CD8-positive, alpha-beta memory T cell (primary cell): ENCODE data around the gene GCAT. TPM values are rescaled to one million over a fixed set of nuclear protein-coding genes. Genes with fewer than 3 reads are reported as not detected.

Source experiments
- CTCF ChIA-PET: fragments of 350-600 bp; sonication (Branson Sonifier 250); formaldehyde crosslinking; loops from one replicate; lab custom pipeline; 2021; ENCODE audit warnings: antibody characterized with exemption; lab: Charles Lee
- POLR2A ChIA-PET: fragments of 350-600 bp; sonication (Branson Sonifier 250); formaldehyde crosslinking; loops from one replicate; lab custom pipeline; 2021; ENCODE audit warnings: antibody characterized with exemption; lab: Charles Lee
- DNase-seq, 5 donors: peaks; one replicate each; pipeline versions ENCODE4 v3.0.0 to v3.0.0-alpha.2; 2020 to 2022; ENCODE audit warnings: mixed read lengths in 1 of 5
- H3K27ac ChIP-seq: one replicate; pipeline ENCODE4 v1.7.0; 2013; ENCODE audit warnings: low read depth, mild to moderate bottlenecking, low read length, moderate library complexity
- H3K27me3 ChIP-seq: 2 replicates; pipeline ENCODE4 v1.7.0; 2013; ENCODE audit warnings: low read length, mild to moderate bottlenecking; ENCODE audit not compliant: insufficient read depth, poor library complexity, severe bottlenecking
- H3K36me3 ChIP-seq: 2 replicates; pipeline ENCODE4 v1.7.0; 2013; ENCODE audit warnings: mild to moderate bottlenecking, low read length, moderate library complexity; ENCODE audit not compliant: insufficient read depth
- H3K4me1 ChIP-seq: 2 replicates; pipeline ENCODE4 v1.7.0; 2013; ENCODE audit warnings: mild to moderate bottlenecking, low read length, moderate library complexity; ENCODE audit not compliant: insufficient read depth
- H3K4me3 ChIP-seq: 2 replicates; pipeline ENCODE4 v1.7.0; 2013; ENCODE audit warnings: mild to moderate bottlenecking, low read length
- H3K9me3 ChIP-seq: 2 replicates; pipeline ENCODE4 v1.7.0; 2013; ENCODE audit warnings: mild to moderate bottlenecking, low read length
- H3K27ac Mint-ChIP-seq, 8 donors: one replicate each; pipeline ENCODE4 v1.8.0; 2020 to 2021; ENCODE audit warnings: mixed read lengths in 8 of 8, mild to moderate bottlenecking in 6 of 8, inconsistent platforms in 3 of 8, moderate library complexity in 3 of 8
- H3K27me3 Mint-ChIP-seq, 2 donors: one replicate each; pipeline ENCODE4 v1.8.0; 2020 to 2021; ENCODE audit warnings: mixed read lengths in 2 of 2, mild to moderate bottlenecking in 1 of 2, moderate library complexity in 1 of 2
- H3K36me3 Mint-ChIP-seq, 3 donors: one replicate each; pipeline ENCODE4 v1.8.0; 2020 to 2021; ENCODE audit warnings: mixed read lengths in 3 of 3, inconsistent platforms in 1 of 3, mild to moderate bottlenecking in 1 of 3
- H3K4me1 Mint-ChIP-seq, 3 donors: one replicate each; pipeline ENCODE4 v1.8.0; 2020 to 2021; ENCODE audit warnings: mixed read lengths in 3 of 3, inconsistent platforms in 1 of 3, mild to moderate bottlenecking in 1 of 3
- H3K4me3 Mint-ChIP-seq, 7 donors: one replicate each; pipeline ENCODE4 v1.8.0; 2020 to 2021; ENCODE audit warnings: mixed read lengths in 7 of 7, mild to moderate bottlenecking in 6 of 7, moderate library complexity in 4 of 7, inconsistent platforms in 2 of 7
- H3K9me3 Mint-ChIP-seq, 5 donors: one replicate each; pipeline ENCODE4 v1.8.0; 2020 to 2022; ENCODE audit warnings: mixed read lengths in 5 of 5, mild to moderate bottlenecking in 3 of 5, moderate library complexity in 2 of 5, inconsistent platforms in 1 of 5
- polyA plus RNA-seq: library from polyadenylated mRNA; unstranded; fragments of 300-500 nt; fragmentation: Illumina TruSeq; gene quantifications from one replicate; pipeline ENCODE4 v1.2.3, GENCODE V29; 2021
- total RNA-seq, 2 experiments: library from RNA; stranded (reverse); gene quantifications; one replicate each; pipeline ENCODE4 v1.2.3, GENCODE V29; 2021

Gene GCAT
- total and polyA plus RNA-seq, 3 experiments from 2014 or later: 1.6 to 10.0 (median 9.3) TPM

DNA sequence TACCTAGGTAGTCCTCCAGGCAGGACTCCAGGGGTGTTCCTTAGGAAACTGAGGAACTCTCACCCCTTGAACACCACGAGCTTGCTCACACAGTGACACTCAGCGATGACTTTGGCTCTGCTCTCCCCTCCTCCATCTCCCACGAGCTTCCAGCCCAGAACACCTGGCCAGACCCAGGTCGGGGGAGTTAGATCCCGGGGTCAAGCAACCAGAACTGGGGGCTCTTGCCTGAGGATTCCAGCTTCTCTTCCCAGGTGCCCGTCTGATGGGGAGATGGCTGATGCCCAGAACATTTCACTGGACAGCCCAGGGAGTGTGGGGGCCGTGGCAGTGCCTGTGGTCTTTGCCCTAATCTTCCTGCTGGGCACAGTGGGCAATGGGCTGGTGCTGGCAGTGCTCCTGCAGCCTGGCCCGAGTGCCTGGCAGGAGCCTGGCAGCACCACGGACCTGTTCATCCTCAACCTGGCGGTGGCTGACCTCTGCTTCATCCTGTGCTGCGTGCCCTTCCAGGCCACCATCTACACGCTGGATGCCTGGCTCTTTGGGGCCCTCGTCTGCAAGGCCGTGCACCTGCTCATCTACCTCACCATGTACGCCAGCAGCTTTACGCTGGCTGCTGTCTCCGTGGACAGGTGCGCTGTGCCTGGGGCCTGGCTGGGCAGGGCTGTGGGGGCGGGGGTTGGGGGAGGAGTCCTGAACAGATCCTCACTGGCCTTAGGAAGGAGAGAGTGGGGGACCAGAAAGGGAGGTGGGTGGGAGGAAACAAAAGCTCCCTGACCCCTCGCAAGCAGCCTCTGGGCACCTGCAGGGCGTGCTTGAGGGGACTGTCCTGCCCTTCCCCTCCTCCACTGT lies 15.6 kb downstream of the GCAT start, which contains the start of gene GALR3:
TSS of gene GALR3 (plus strand) at position 249 of the 852 bp plus-strand sequence. CDS start at position 274, 25 bp downstream.
- no peak within 1 kb of the TSS for H3K27ac ChIP-seq
- peak within 1 kb of the TSS in 1 of 8 donors; percentile 48 for H3K27ac Mint-ChIP-seq
- H3K27me3 Mint-ChIP-seq: peaks cover 8 to 23% of the 10 kb centered on the region in 2 donors
- no peak within 1 kb of the TSS for H3K4me3 ChIP-seq
- peaks cover 0 to 3% (median 3%) of the 10 kb centered on the region in 3 donors for H3K36me3 Mint-ChIP-seq
- no peaks in the 10 kb centered on the region for H3K27me3 ChIP-seq
- H3K36me3 ChIP-seq: no peaks in the 10 kb centered on the region
- H3K4me1 ChIP-seq: peaks cover 6% of the 10 kb centered on the region
- peak within 1 kb of the TSS in 3 of 7 donors; percentile 41 to 59 (median 44) for H3K4me3 Mint-ChIP-seq
- ChIA-PET CTCF (interaction anchor here (1.8 kb wide), 1 partner anchor 142 kb away, joined by 4 read pairs; no protein-coding TSS in a partner anchor), POLR2A (no interaction called here)
- no peaks in the 10 kb centered on the region for H3K9me3 ChIP-seq
- H3K9me3 Mint-ChIP-seq: no peaks in the 10 kb centered on the region
- peaks cover 5 to 12% (median 5%) of the 10 kb centered on the region in 3 donors for H3K4me1 Mint-ChIP-seq
- DNase-seq: no peak

DNA sequence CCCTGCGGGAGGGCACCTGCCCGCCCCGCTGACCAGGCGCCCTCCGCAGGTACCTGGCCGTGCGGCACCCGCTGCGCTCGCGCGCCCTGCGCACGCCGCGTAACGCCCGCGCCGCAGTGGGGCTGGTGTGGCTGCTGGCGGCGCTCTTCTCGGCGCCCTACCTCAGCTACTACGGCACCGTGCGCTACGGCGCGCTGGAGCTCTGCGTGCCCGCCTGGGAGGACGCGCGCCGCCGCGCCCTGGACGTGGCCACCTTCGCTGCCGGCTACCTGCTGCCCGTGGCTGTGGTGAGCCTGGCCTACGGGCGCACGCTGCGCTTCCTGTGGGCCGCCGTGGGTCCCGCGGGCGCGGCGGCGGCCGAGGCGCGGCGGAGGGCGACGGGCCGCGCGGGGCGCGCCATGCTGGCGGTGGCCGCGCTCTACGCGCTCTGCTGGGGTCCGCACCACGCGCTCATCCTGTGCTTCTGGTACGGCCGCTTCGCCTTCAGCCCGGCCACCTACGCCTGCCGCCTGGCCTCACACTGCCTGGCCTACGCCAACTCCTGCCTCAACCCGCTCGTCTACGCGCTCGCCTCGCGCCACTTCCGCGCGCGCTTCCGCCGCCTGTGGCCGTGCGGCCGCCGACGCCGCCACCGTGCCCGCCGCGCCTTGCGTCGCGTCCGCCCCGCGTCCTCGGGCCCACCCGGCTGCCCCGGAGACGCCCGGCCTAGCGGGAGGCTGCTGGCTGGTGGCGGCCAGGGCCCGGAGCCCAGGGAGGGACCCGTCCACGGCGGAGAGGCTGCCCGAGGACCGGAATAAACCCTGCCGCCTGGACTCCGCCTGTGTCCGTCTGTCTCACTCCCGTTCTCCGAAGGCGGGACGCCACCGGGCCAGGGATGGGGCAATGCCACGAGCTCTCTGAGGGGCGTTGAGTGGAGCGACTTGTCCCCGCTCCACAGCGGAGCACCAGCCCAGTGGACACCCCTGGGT lies 17.2 kb downstream of the GCAT start:
- H3K27me3 ChIP-seq: no peaks in the 10 kb centered on the region
- H3K27ac Mint-ChIP-seq: no peak overlapping the region
- peaks cover 3 to 12% (median 7%) of the 10 kb centered on the region in 3 donors for H3K36me3 Mint-ChIP-seq
- no peak for DNase-seq
- no peaks in the 10 kb centered on the region for H3K9me3 Mint-ChIP-seq
- POLR2A ChIA-PET: no interaction called here
- H3K27ac ChIP-seq: no peak overlapping the region
- peaks cover 8 to 23% of the 10 kb centered on the region in 2 donors for H3K27me3 Mint-ChIP-seq
- peak overlapping the region in 3 of 7 donors; percentile 20 to 65 (median 49) for H3K4me3 Mint-ChIP-seq
- no peak overlapping the region for H3K4me3 ChIP-seq
- H3K4me1 ChIP-seq: no peaks in the 10 kb centered on the region
- H3K4me1 Mint-ChIP-seq: peaks cover 0 to 5% (median 2%) of the 10 kb centered on the region in 3 donors
- no peaks in the 10 kb centered on the region for H3K36me3 ChIP-seq
- H3K9me3 ChIP-seq: no peaks in the 10 kb centered on the region
- CTCF ChIA-PET: interaction anchor here (1.5 kb wide), 1 partner anchor 8 kb away, joined by 3 read pairs; no protein-coding TSS in a partner anchor

DNA sequence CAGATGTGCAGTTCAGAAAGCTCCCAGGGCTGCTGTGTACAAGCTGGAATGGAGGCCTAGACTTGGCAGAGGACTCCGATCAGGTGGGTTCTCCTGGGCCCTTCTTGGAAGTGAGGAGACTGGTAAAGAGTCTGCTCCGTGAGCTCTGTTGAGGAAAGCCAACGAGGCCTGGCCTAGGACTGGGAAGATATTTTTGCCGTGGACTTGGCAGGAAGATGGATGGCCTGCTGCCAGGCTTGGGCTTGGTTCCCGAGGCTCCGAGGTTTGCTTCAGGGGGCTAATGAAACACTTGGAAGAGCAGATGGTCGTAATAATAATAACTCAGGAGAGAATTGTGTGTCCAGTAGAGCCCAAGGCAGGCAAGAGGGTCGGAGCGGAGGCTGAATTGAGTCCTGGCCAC lies 19.3 kb downstream of the GCAT start:
- Mint-ChIP-seq H3K27me3 (peaks cover 0 to 10% of the 10 kb centered on the region in 2 donors), H3K27ac (no peak overlapping the region), H3K36me3 (peaks cover 3 to 33% (median 7%) of the 10 kb centered on the region in 3 donors), H3K9me3 (no peaks in the 10 kb centered on the region), H3K4me1 (peaks cover 0 to 5% (median 2%) of the 10 kb centered on the region in 3 donors), H3K4me3 (no peak overlapping the region)
- Histone ChIP-seq H3K9me3 (no peaks in the 10 kb centered on the region), H3K4me3 (no peak overlapping the region), H3K4me1 (no peaks in the 10 kb centered on the region), H3K36me3 (peaks cover 8% of the 10 kb centered on the region), H3K27ac (no peak overlapping the region), H3K27me3 (no peaks in the 10 kb centered on the region)
- POLR2A ChIA-PET: no interaction called here
- CTCF ChIA-PET: interaction anchor here (0.8 to 1.5 kb wide), 2 partner anchors 8 to 9 kb away, joined by 3 to 7 read pairs; no protein-coding TSS in a partner anchor
- no peak for DNase-seq

DNA sequence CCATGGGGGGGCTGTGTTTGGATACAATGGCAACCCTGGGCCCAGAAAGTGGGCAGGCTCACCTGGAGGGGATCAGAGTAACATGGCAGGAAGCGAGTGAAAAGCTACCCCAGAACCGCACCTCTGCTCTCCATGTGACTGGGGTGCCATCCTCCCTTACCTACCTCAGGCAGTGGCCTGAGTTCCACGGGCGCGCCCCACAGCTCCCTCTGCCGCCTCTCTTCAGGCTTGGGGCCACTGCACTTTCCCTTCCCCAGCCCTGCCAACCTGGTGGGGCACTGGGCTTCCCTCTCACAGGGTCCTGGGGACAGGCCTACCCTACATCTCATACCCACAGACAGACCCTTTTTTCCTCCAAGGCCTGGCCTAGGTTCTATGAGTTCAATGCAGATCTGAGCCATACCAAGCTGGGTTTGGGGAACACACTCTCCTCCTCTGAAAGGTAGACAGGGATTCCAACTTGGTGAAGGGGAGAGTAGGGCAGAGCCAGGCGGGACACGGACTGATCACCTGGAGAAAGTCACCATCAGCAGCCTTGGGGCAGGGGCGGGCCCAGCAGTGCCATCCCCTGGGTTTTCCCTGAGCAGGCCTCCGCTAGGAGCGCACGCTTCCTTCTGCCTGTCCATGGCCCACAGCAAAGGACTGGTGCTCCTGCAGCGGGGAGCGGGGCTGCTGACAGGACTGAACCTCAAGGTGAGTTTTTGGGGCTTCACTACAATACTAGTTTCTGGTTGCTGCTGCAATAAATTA lies 22.5 kb downstream of the GCAT start:
- Histone ChIP-seq H3K9me3 (no peaks in the 10 kb centered on the region), H3K27me3 (no peaks in the 10 kb centered on the region), H3K27ac (no peak overlapping the region), H3K4me1 (no peaks in the 10 kb centered on the region), H3K36me3 (peaks cover 31% of the 10 kb centered on the region), H3K4me3 (no peak overlapping the region)
- DNase-seq: no peak
- Mint-ChIP-seq H3K27ac (peak overlapping the region in 1 of 8 donors; percentile 77), H3K9me3 (no peaks in the 10 kb centered on the region), H3K4me1 (peaks cover 0 to 5% (median 0%) of the 10 kb centered on the region in 3 donors), H3K36me3 (peaks cover 7 to 56% (median 7%) of the 10 kb centered on the region in 3 donors), H3K4me3 (no peak overlapping the region), H3K27me3 (peaks cover 0 to 3% of the 10 kb centered on the region in 2 donors)
- ChIA-PET POLR2A (no interaction called here), CTCF (interaction anchor here (2.1 kb wide), 1 partner anchor 13 kb away, joined by 7 read pairs; no protein-coding TSS in a partner anchor)

DNA sequence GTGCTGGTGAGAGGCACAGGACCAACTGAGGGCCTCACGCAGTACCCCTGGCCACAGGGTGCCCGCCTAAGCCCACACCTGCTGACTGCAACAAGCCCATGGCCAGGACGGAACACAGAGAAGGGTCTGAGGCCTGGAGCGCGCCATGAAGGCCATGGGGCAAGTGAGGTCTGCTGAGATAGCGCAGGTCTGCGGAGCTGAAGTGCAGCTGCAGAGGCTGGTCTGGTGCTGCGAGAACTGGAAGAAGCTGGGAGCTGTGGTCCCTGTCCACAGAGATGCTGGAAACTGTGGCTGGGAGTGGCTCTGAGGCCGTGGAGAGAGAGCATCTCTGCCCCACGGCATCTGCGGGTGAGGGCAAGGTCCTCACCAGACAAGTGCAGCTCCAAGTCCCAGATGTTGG lies 23.7 kb downstream of the GCAT start:
- no peaks in the 10 kb centered on the region for H3K27me3 ChIP-seq
- H3K27ac ChIP-seq: no peak overlapping the region
- DNase-seq: no peak
- CTCF ChIA-PET: no interaction called here
- Mint-ChIP-seq H3K9me3 (no peaks in the 10 kb centered on the region), H3K27ac (no peak overlapping the region), H3K4me1 (no peaks in the 10 kb centered on the region), H3K4me3 (no peak overlapping the region), H3K36me3 (peaks cover 7 to 58% (median 7%) of the 10 kb centered on the region in 3 donors), H3K27me3 (no peaks in the 10 kb centered on the region)
- no peak overlapping the region for H3K4me3 ChIP-seq
- peaks cover 31% of the 10 kb centered on the region for H3K36me3 ChIP-seq
- POLR2A ChIA-PET: no interaction called here
- H3K9me3 ChIP-seq: no peaks in the 10 kb centered on the region
- no peaks in the 10 kb centered on the region for H3K4me1 ChIP-seq

DNA sequence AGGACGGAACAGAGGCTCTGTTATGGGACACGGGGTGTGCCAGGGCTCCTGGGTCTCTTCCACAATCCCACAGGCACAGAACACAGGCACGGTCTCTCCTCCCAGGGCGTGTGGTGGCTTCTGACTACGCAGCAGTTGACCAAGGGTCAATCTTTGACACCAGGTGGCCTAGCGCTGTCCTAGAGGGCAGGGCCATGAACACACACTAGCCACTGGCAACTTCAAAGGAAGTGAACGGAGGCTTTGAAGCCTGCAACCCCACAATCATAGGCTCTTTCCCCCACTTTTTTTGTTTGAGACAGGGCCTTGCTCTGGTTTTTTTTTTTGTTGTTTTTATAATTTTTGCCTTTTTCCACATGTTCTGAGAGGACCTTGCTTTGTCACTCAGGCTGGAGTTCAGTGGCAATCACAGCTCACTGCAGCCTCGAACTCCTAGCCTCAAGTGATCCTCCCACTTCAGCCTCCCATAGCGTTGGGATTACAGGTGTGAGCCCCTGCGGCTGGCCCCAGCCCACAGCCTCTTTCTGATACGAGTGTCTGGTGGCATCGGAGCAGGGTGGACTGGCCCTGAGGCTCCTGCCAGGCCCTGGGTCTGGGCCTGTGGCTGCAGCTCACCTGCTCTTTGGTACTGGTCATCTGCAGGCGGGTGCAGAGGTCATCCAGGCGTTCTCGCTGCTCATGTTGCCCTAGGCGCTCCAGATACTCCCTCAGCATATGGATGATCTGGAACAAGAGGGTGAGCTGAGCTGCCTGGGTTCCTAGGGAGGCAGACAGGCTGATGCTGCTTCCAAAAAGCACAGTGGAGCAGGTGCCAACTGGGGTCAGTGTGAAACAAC lies 24.5 kb downstream of the GCAT start:
- no peak for DNase-seq
- Histone ChIP-seq H3K27me3 (no peaks in the 10 kb centered on the region), H3K9me3 (no peaks in the 10 kb centered on the region), H3K4me1 (no peaks in the 10 kb centered on the region), H3K27ac (no peak overlapping the region), H3K36me3 (peaks cover 31% of the 10 kb centered on the region), H3K4me3 (no peak overlapping the region)
- ChIA-PET CTCF (no interaction called here), POLR2A (no interaction called here)
- peak overlapping the region in 1 of 8 donors; percentile 9 for H3K27ac Mint-ChIP-seq
- peaks cover 7 to 63% (median 9%) of the 10 kb centered on the region in 3 donors for H3K36me3 Mint-ChIP-seq
- no peak overlapping the region for H3K4me3 Mint-ChIP-seq
- no peaks in the 10 kb centered on the region for H3K27me3 Mint-ChIP-seq
- no peaks in the 10 kb centered on the region for H3K4me1 Mint-ChIP-seq
- no peaks in the 10 kb centered on the region for H3K9me3 Mint-ChIP-seq
